Heart left ventricle (tissue), 16 donors: ENCODE measurements around the gene AHSA1. TPM values are rescaled to one million over a fixed set of nuclear protein-coding genes. Genes with fewer than 3 reads are reported as not detected.

Experiments
- ATAC-seq, 4 donors: fragments of 200-7000 bp; cut with Tn5 transposase; one replicate each; pipeline ENCODE4 v1.9.1; 2020 to 2022; ENCODE audit warnings: moderate library complexity in 4 of 4, mild to moderate bottlenecking in 3 of 4, moderate number of reproducible peaks in 1 of 4
- DNase-seq, 5 donors: peaks; one replicate each; pipeline ENCODE4 v3.0.0-alpha.2; 2020
- H3K27ac ChIP-seq, 12 donors: fragments of 200-600 bp; sonication (generic) in 4 of 12; one replicate each; pipeline versions ENCODE4 v1.5.0 to v1.8.0; 2016 to 2022; ENCODE audit warnings: mild to moderate bottlenecking in 2 of 12
- H3K27me3 ChIP-seq, 9 donors: fragments of 200-600 bp; sonication (generic) in 2 of 9; one replicate each; pipeline versions ENCODE4 v1.5.1 to v1.8.0; 2016 to 2022; ENCODE audit warnings: mild to moderate bottlenecking in 3 of 9
- H3K36me3 ChIP-seq, 9 donors: fragments of 200-600 bp; sonication (generic) in 2 of 9; one replicate each; pipeline versions ENCODE4 v1.5.0 to v1.8.0; 2018 to 2022; ENCODE audit warnings: mild to moderate bottlenecking in 2 of 9
- H3K4me1 ChIP-seq, 12 donors: fragments of 200-600 bp; sonication (generic) in 4 of 12; one replicate each; pipeline versions ENCODE4 v1.5.0 to v1.8.0; 2016 to 2022; ENCODE audit warnings: mild to moderate bottlenecking in 3 of 12
- H3K4me3 ChIP-seq, 12 donors: fragments of 200-600 bp; sonication (generic) in 4 of 12; one replicate each; pipeline versions ENCODE4 v1.5.0 to v1.8.0; 2017 to 2022; ENCODE audit warnings: mild to moderate bottlenecking in 9 of 12, moderate library complexity in 4 of 12
- H3K9me3 ChIP-seq, 12 donors: fragments of 200-600 bp; sonication (generic) in 4 of 12; one replicate each; pipeline versions ENCODE4 v1.5.0 to v1.8.0; 2016 to 2022; ENCODE audit warnings: mild to moderate bottlenecking in 1 of 12
- CTCF ChIP-seq, 12 donors: fragments of 200-600 bp; sonication (generic) in 4 of 12; IDR thresholded peaks; one replicate each; pipeline versions ENCODE4 v1.5.0 to v1.8.0; 2018 to 2022; ENCODE audit warnings: antibody characterized with exemption in 12 of 12, mild to moderate bottlenecking in 5 of 12
- POLR2A ChIP-seq, 2 donors: fragments of 450-650 bp; IDR thresholded peaks; one replicate each; pipeline ENCODE4 v1.6.1; 2017; ENCODE audit warnings: antibody characterized with exemption in 2 of 2, mild to moderate bottlenecking in 2 of 2, moderate library complexity in 2 of 2
- WGBS, 4 donors: extraction: QIAGEN DNeasy Blood & Tissue Kit in 2 of 4; methylation state at CpG; one replicate each; pipeline versions ENCODE4 v1.1.5 to v1.1.7; 2013 to 2018; 5-methylcytosine and 5-hydroxymethylcytosine counted together
- intact Hi-C, 10 donors: fragments of 100-400 bp; cut with DNase I; formaldehyde crosslinking; loops; one replicate each; pipeline versions ENCODE4 v1.11.1 to v1.14.2; 2022
- polyA plus RNA-seq, 2 donors: library from polyadenylated mRNA; stranded (reverse); fragments of 200-250 nt; gene quantifications; one replicate each; pipeline ENCODE4 v1.2.3, GENCODE V29; 2013
- total RNA-seq, 9 donors: library from RNA; depleted of rRNA in 2 of 9; stranded (reverse); fragments of >200 nt in 2 of 9; fragmentation: NEBNext Ultra II Directional in 3 of 9; extraction: Animal tissue kit (Norgen Biotek cat#: 25700) in 3 of 9; gene quantifications; one replicate each; pipeline versions ENCODE4 v1.1.0 to v1.2.4, GENCODE V29; 2016 to 2023
- donor health status: ischemic (EF 13 %, LVEDD 7.1; RV severe dilation, severe dysfunction).
- donor health status: healthy with polysubstance abuse.
- donor health status: DM: no; HTN: yes; CAD: no.
- donor health status: DM: no; HTN: no; CAD: no.
- donor health status: ischemic (EF 25% LVEDD 6.9; RV normal size, moderate dysfunction).
- donor health status: ischemic (EF 25% LVEDD 5.7; RV mildly dilated, moderate dysfunction).
- donor health status: healthy.
- donor health status: DM: yes; HTN: yes; CAD: no.
- donor health status: ischemic (EF 35%, LVEDD 5.7; RV mildly dilated, moderate dysfunction).
- donor health status: nonischemic (EF 11% LVEDD 7.7; RV severe dilation, severe dysfunction).
- donor health status: DM: yes; HTN: yes; CAD: no.
- donor health status: PGD.
- donor health status: ischemic (EF 29% LVEDD 5.4; RV normal size, mild dysfunction).
- donor health status: nonischemic (EF 23%, LVEDD 6.1; RV moderate dilation, normal function).

The AHSA1 gene
- total and polyA plus RNA-seq, 11 donors: 112 to 256 (median 152) TPM

- Histone ChIP-seq H3K4me1 (no peaks in the 10 kb centered on the region), H3K27me3 (no peaks in the 10 kb centered on the region), H3K27ac (no peak overlapping the region), H3K36me3 (peaks cover 0 to 69% (median 55%) of the 10 kb centered on the region in 9 donors), H3K9me3 (no peaks in the 10 kb centered on the region), H3K4me3 (no peak overlapping the region)
- DNase-seq (no peak), ATAC-seq (no peak)
- no peak for TF ChIP-seq CTCF (IDR thresholded peaks at IDR 0.05)
- no peak for TF ChIP-seq POLR2A (IDR thresholded peaks at IDR 0.05)
- intact Hi-C loops: no loop called here
- WGBS, 4 donors: 93 to 97% (median 95%) methylated on average over 4 of the region's 4 CpGs
Measured at GRCh38 chr14:77509366-77509765, 51.5 kb downstream of the AHSA1 start.

- H3K4me1 ChIP-seq: no peaks in the 10 kb centered on the region
- intact Hi-C loops: no loop called here
- no peak for ATAC-seq
- DNase-seq: no peak
- WGBS, 4 donors: 91 to 94% (median 94%) methylated on average over 8 of the region's 8 CpGs
- peaks cover 0 to 90% (median 74%) of the 10 kb centered on the region in 9 donors for H3K36me3 ChIP-seq
- TF ChIP-seq POLR2A (IDR thresholded peaks at IDR 0.05) (no peak), CTCF (IDR thresholded peaks at IDR 0.05) (no peak)
- H3K9me3 ChIP-seq: no peaks in the 10 kb centered on the region
- H3K27ac ChIP-seq: no peak overlapping the region
- no peak overlapping the region for H3K4me3 ChIP-seq
- no peaks in the 10 kb centered on the region for H3K27me3 ChIP-seq
Measured at GRCh38 chr14:77511486-77512162, 53.7 kb downstream of the AHSA1 start.

- Histone ChIP-seq H3K27me3 (no peaks in the 10 kb centered on the region), H3K9me3 (no peaks in the 10 kb centered on the region), H3K4me3 (no peak overlapping the region), H3K36me3 (peaks cover 0 to 89% (median 75%) of the 10 kb centered on the region in 9 donors), H3K27ac (no peak overlapping the region), H3K4me1 (no peaks in the 10 kb centered on the region)
- DNase-seq (no peak), ATAC-seq (no peak)
- intact Hi-C loops: no loop called here
- TF ChIP-seq POLR2A (IDR thresholded peaks at IDR 0.05) (no peak), CTCF (IDR thresholded peaks at IDR 0.05) (no peak)
Measured at GRCh38 chr14:77516126-77516525, 58.2 kb downstream of the AHSA1 start.

Other genes starting within 250 kb of the AHSA1 start
- gene NGB, start 186.9 kb upstream of the AHSA1 start, total RNA-seq: not detected
- not detected for gene NGB, start 186.9 kb upstream of the AHSA1 start, polyA plus RNA-seq
- 10 to 100 TPM in 8 of 9 donors, 1 to 10 TPM in 1; 7.3 to 27.6 (median 15.3) TPM for gene POMT2, start 137.2 kb upstream of the AHSA1 start, total RNA-seq
- 10 to 100 TPM in 1 of 2 donors, 1 to 10 TPM in 1; 7.0 to 17.9 TPM for gene POMT2, start 137.2 kb upstream of the AHSA1 start, polyA plus RNA-seq
- 10 to 100 TPM in 7 of 9 donors, 1 to 10 TPM in 2; 7.7 to 27.7 (median 13.7) TPM for gene GSTZ1, start 137.1 kb upstream of the AHSA1 start, total RNA-seq
- 10 to 100 TPM; 11.5 to 13.6 TPM for gene GSTZ1, start 137.1 kb upstream of the AHSA1 start, polyA plus RNA-seq
- gene TMED8, start 81.0 kb upstream of the AHSA1 start, total RNA-seq: 1 to 10 TPM; 5.2 to 9.5 (median 7.8) TPM
- 1 to 10 TPM; 1.5 to 5.0 TPM for gene TMED8, start 81.0 kb upstream of the AHSA1 start, polyA plus RNA-seq
- gene SAMD15, start 80.7 kb upstream of the AHSA1 start, total RNA-seq: 1 to 10 TPM in 1 of 9 donors, under 1 TPM in 1, not detected in 7; 0.35 to 1.2 TPM
- under 1 TPM; 0.08 to 0.36 TPM for gene SAMD15, start 80.7 kb upstream of the AHSA1 start, polyA plus RNA-seq
- gene NOXRED1, start 34.6 kb upstream of the AHSA1 start, total RNA-seq: under 1 TPM in 4 of 9 donors, not detected in 5; 0.15 to 0.32 (median 0.28) TPM
- not detected for gene NOXRED1, start 34.6 kb upstream of the AHSA1 start, polyA plus RNA-seq
- gene VIPAS39, start 492 bp upstream of the AHSA1 start, total RNA-seq: 10 to 100 TPM in 8 of 9 donors, 1 to 10 TPM in 1; 9.7 to 18.4 (median 14.4) TPM
- gene VIPAS39, start 492 bp upstream of the AHSA1 start, polyA plus RNA-seq: 10 to 100 TPM in 1 of 2 donors, 1 to 10 TPM in 1; 6.6 to 13.5 TPM
- 1 to 10 TPM in 1 of 9 donors, not detected in 8; 1.3 TPM for gene ISM2, start 40.7 kb downstream of the AHSA1 start, total RNA-seq
- not detected for gene ISM2, start 40.7 kb downstream of the AHSA1 start, polyA plus RNA-seq
- 10 to 100 TPM in 8 of 9 donors, 1 to 10 TPM in 1; 8.2 to 25.2 (median 11.2) TPM for gene SPTLC2, start 158.5 kb downstream of the AHSA1 start, total RNA-seq
- 10 to 100 TPM in 1 of 2 donors, 1 to 10 TPM in 1; 3.8 to 12.0 TPM for gene SPTLC2, start 158.5 kb downstream of the AHSA1 start, polyA plus RNA-seq
- 10 to 100 TPM; 10.8 to 16.5 (median 12.5) TPM for gene ALKBH1, start 249.9 kb downstream of the AHSA1 start, total RNA-seq
- 10 to 100 TPM in 1 of 2 donors, 1 to 10 TPM in 1; 6.5 to 11.4 TPM for gene ALKBH1, start 249.9 kb downstream of the AHSA1 start, polyA plus RNA-seq